Pancreas (tissue), 10 donors: ENCODE measurements around the gene MAP3K3. TPM values are rescaled to one million over a fixed set of nuclear protein-coding genes. Genes with fewer than 3 reads are reported as not detected.
A peak's percentile ranks its signal among the peaks of the same experiment; 100 is the strongest.

ENCODE experiments used
- ATAC-seq, 4 donors: fragments of 200-7000 bp; cut with Tn5 transposase; one replicate each; pipeline versions ENCODE4 v1.8.0 to v1.9.1; 2020; ENCODE audit warnings: mild to moderate bottlenecking in 4 of 4, moderate library complexity in 4 of 4
- DNase-seq, 6 donors: peaks; one replicate each; pipeline ENCODE4 v3.0.0-alpha.2; 2020
- FAIRE-seq: peaks from 2 replicates; lab custom pipeline; 2012; peaks lifted over from hg19 to GRCh38; lab: Jason Lieb, UNC
- H3K27ac ChIP-seq, 4 donors: fragments of 200-600 bp; sonication (generic); 1 replicate in 3 of 4; 2 replicates in 1 of 4; pipeline versions ENCODE4 v1.5.0 to v1.8.0; 2020
- H3K27me3 ChIP-seq, 4 donors: fragments of 200-600 bp; one replicate each; pipeline ENCODE4 v1.8.0; 2021
- H3K36me3 ChIP-seq, 3 donors: fragments of 200-600 bp; sonication (generic) in 1 of 3; one replicate each; pipeline versions ENCODE4 v1.5.0 to v1.8.0; 2020 to 2021
- H3K4me1 ChIP-seq, 3 donors: fragments of 200-600 bp; one replicate each; pipeline ENCODE4 v1.8.0; 2021
- H3K4me3 ChIP-seq, 4 donors: fragments of 200-600 bp; sonication (generic) in 2 of 4; one replicate each; pipeline versions ENCODE4 v1.5.0 to v1.8.0; 2020 to 2021
- H3K9me3 ChIP-seq, 4 donors: fragments of 200-600 bp; one replicate each; pipeline ENCODE4 v1.8.0; 2021
- WGBS, 2 donors: extraction: QIAGEN DNeasy Blood & Tissue Kit; methylation state at CpG; one replicate each; pipeline ENCODE4 v1.1.7; 2013; 5-methylcytosine and 5-hydroxymethylcytosine counted together
- intact Hi-C, 3 donors: fragments of 100-400 bp; cut with DNase I; formaldehyde crosslinking; loops; one replicate each; pipeline versions ENCODE4 v1.11.1 to v1.14.2; 2022
- polyA plus RNA-seq, 2 donors: library from polyadenylated mRNA; stranded (reverse); fragments of 200-250 nt; gene quantifications; one replicate each; pipeline ENCODE4 v1.2.3, GENCODE V29; 2013
- total RNA-seq, 6 donors: library from RNA; stranded (reverse); fragmentation: NEBNext Ultra II Directional in 4 of 6; extraction: Animal tissue kit (Norgen Biotek cat#: 25700) in 4 of 6; gene quantifications; one replicate each; pipeline versions ENCODE4 v1.2.1 to v1.2.4, GENCODE V29; 2021 to 2023
- TF ChIP-seq, protein P1 (sequence below), 4 donors: fragments of 200-600 bp; sonication (generic) in 3 of 4; IDR thresholded peaks; one replicate each; pipeline versions ENCODE4 v1.5.0 to v1.8.0; 2021; ENCODE audit warnings: antibody characterized with exemption in 4 of 4
- donor health status: healthy with polysubstance abuse.
- donor health status: DM: no; HTN: no; CAD: no; lungs with moderate emphysema.
- donor health status: DM: no; HTN: no; CAD: no.
- donor health status: control.
- donor health status: control.
- donor health status: Bipolar disorder and iron deficiency.
- donor health status: DM: yes; HTN: yes; CAD: no.
- donor health status: DM: no; HTN: no; CAD: no.
- donor health status: DM: no; HTN: no; CAD: no.
- donor health status: DM: yes; HTN: yes; CAD: no.

The MAP3K3 gene
- total and polyA plus RNA-seq, 8 donors: 8.4 to 21.9 (median 11.4) TPM

DNA sequence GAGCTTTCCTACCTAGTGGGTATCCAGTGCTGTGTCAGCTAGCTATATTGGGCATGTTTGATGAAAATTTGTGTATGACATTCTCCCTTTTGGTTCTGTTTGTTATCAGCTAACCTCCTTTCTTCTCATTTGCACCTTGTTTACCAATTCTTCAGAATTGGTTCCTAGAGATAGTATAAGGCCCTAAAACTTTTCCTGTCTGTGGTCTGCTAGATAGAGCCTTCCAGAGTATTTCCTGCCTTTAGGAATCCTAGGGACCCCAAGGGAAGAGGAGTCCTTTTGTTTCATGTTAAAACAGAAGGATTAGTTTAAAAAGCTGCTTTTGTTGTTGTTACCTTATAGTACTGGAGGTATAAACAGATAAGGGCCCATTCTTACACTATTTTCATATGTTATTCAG, 11.5 kb downstream of the MAP3K3 start:
- ATAC-seq (no peak), FAIRE-seq (no peak), DNase-seq (no peak)
- no peaks in the 10 kb centered on the region for H3K27me3 ChIP-seq
- peak overlapping the region in 1 of 4 donors; percentile 51 for H3K27ac ChIP-seq
- H3K4me3 ChIP-seq: no peak overlapping the region
- TF ChIP-seq, protein P1, sequence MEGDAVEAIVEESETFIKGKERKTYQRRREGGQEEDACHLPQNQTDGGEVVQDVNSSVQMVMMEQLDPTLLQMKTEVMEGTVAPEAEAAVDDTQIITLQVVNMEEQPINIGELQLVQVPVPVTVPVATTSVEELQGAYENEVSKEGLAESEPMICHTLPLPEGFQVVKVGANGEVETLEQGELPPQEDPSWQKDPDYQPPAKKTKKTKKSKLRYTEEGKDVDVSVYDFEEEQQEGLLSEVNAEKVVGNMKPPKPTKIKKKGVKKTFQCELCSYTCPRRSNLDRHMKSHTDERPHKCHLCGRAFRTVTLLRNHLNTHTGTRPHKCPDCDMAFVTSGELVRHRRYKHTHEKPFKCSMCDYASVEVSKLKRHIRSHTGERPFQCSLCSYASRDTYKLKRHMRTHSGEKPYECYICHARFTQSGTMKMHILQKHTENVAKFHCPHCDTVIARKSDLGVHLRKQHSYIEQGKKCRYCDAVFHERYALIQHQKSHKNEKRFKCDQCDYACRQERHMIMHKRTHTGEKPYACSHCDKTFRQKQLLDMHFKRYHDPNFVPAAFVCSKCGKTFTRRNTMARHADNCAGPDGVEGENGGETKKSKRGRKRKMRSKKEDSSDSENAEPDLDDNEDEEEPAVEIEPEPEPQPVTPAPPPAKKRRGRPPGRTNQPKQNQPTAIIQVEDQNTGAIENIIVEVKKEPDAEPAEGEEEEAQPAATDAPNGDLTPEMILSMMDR (IDR thresholded peaks at IDR 0.05): no peak
- no peaks in the 10 kb centered on the region for H3K9me3 ChIP-seq
- H3K36me3 ChIP-seq: peaks cover 0 to 14% (median 0%) of the 10 kb centered on the region in 3 donors
- H3K4me1 ChIP-seq: peaks cover 7 to 52% (median 7%) of the 10 kb centered on the region in 3 donors
- intact Hi-C loops: no loop called here

DNA sequence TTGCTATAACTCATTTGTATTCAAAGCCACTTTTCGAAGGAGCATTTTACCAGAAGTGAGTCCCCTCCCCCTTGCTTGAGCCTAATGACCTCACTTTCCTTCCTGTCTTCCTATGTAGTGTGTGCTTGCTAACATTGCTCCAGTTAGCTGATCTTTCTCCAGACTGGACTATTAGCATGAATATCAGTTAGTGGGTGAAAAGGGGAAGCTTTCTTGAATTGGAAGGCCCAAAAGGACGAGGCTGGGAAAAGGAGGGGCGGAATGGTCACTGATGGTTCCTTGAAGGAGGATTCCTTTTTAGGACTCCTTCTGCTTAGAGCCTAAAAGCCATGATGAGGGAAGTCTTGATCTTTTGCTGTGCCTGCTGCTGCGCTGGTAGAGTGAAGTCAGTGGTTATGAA, 11.9 kb downstream of the MAP3K3 start:
- Histone ChIP-seq H3K36me3 (peaks cover 0 to 14% (median 0%) of the 10 kb centered on the region in 3 donors), H3K4me1 (peaks cover 7 to 47% (median 7%) of the 10 kb centered on the region in 3 donors), H3K27me3 (no peaks in the 10 kb centered on the region), H3K9me3 (no peaks in the 10 kb centered on the region), H3K27ac (peak overlapping the region in 2 of 4 donors; percentile 38 to 51), H3K4me3 (no peak overlapping the region)
- FAIRE-seq (no peak), DNase-seq (no peak), ATAC-seq (peak in 3 of 4 donors; percentile 31 to 61 (median 51))
- intact Hi-C loops: no loop called here
- TF ChIP-seq, protein P1 (IDR thresholded peaks at IDR 0.05): no peak
- 81 to 85% methylated on average over 4 of the region's 4 CpGs for WGBS, 2 donors

DNA sequence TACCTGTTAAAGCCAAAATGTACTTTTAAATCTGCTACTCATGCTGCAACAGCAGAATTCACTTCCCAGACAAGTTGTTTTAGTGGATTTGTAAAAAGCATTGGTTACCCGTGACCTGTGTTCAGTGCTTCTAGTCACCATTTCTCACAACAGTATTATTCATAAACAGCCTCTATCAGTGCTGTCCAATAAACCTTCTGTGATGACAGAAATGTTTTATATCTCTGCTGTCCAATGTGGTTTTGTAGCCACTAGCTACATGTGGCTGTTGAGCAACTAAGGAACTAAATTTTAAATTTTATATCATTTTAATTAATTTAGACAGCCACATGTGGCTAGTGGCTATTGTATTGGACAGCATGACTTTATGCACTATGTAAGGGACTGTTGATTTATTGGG, 12.6 kb downstream of the MAP3K3 start:
- no peak for FAIRE-seq
- H3K27me3 ChIP-seq: no peaks in the 10 kb centered on the region
- TF ChIP-seq, protein P1 (IDR thresholded peaks at IDR 0.05): no peak
- H3K27ac ChIP-seq: peak overlapping the region in 2 of 4 donors; percentile 38 to 51
- H3K4me1 ChIP-seq: peaks cover under 1 to 44% (median under 1%) of the 10 kb centered on the region in 3 donors
- no peaks in the 10 kb centered on the region for H3K9me3 ChIP-seq
- no peak overlapping the region for H3K4me3 ChIP-seq
- WGBS, 2 donors: 87 to 100% methylated on average over 1 of the region's 1 CpG
- ATAC-seq: peak in 2 of 4 donors; percentile 5 to 21
- intact Hi-C loops: no loop called here
- peaks cover 0 to 14% (median 0%) of the 10 kb centered on the region in 3 donors for H3K36me3 ChIP-seq
- no peak for DNase-seq

DNA sequence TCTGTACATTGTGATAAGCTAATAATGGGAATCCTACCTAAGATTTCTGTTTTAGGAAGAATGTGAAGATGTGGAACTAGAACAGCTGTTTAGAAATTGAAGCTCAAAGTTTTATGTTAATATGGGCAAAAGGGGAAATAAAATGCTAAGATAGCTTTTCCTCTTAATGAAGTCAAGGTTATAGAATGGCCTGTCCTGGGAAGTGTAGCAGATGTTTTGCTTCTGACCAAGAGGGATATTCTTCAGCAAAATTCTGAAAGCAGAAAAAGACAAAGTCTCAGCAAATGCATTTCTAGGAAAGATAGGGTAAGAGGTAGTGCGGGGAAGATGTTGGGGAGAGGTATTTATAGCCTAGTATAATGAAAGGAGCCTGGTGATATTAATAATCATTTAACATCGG, 13.1 kb downstream of the MAP3K3 start:
- 38 to 49% methylated on average over 2 of the region's 2 CpGs for whole genome bisulfite sequencing, 2 donors
- Histone ChIP-seq H3K4me1 (peaks cover 0 to 39% (median 0%) of the 10 kb centered on the region in 3 donors), H3K27me3 (no peaks in the 10 kb centered on the region), H3K9me3 (no peaks in the 10 kb centered on the region), H3K27ac (peak overlapping the region in 2 of 4 donors; percentile 38 to 51), H3K4me3 (no peak overlapping the region), H3K36me3 (peaks cover 0 to 14% (median 0%) of the 10 kb centered on the region in 3 donors)
- TF ChIP-seq, protein P1 (IDR thresholded peaks at IDR 0.05): no peak
- DNase-seq (no peak), FAIRE-seq (no peak), ATAC-seq (peak; percentile 35 to 56 (median 46))
- intact Hi-C loops: no loop called here

DNA sequence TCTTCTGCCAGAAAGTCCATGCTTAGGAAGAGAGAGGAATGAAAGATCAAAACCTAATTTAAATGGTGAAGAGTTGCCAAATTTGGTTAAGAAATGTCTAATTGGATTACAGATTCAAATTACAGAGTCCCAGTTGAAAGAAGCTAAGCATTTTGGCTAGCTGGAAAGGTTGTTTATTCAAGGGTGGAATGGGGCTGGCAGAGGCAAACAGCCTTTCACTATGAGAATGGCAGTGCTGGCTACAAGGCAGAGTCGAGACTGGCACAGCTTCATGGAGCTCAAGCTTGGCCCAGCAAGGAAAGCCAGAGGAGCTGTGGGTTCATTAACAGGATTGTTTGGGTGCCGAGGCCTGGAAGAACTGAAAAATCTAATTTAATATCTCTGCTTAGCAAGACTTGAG, 13.6 kb downstream of the MAP3K3 start:
- ATAC-seq (peak; percentile 47 to 77 (median 66)), FAIRE-seq (no peak), DNase-seq (no peak)
- no peaks in the 10 kb centered on the region for H3K9me3 ChIP-seq
- WGBS, 2 donors: 56% methylated on average over 2 of the region's 2 CpGs
- H3K27me3 ChIP-seq: no peaks in the 10 kb centered on the region
- H3K4me1 ChIP-seq: peaks cover 0 to 37% (median 0%) of the 10 kb centered on the region in 3 donors
- intact Hi-C loops: no loop called here
- peak overlapping the region in 2 of 4 donors; percentile 38 to 51 for H3K27ac ChIP-seq
- H3K36me3 ChIP-seq: peaks cover 0 to 14% (median 0%) of the 10 kb centered on the region in 3 donors
- TF ChIP-seq, protein P1 (IDR thresholded peaks at IDR 0.05): no peak
- no peak overlapping the region for H3K4me3 ChIP-seq
